COLO668 (cell line): ENCODE data around the gene CDK5RAP1.
"Not testable (repeated sequence)": the region's sequence is repeated elsewhere in the genome, so short reads cannot be mapped to it uniquely, and the experiment has no call there.

Experiments
- DNase-seq: peaks from one replicate; lab custom pipeline; 2025; ENCODE audit not compliant: unreplicated experiment; lab: John Stamatoyannopoulos, UW

CDK5RAP1 gene

GRCh38 chr20:33401184-33401920, at the start of gene CDK5RAP1:
Gene CDK5RAP1, minus strand, starts transcription at chr20:33401519. Its CDS starts 4,455 bp downstream, at chr20:33397064.
- peak; percentile 93 for DNase-seq

GRCh38 chr20:33450867-33451266, 49.5 kb upstream of the CDK5RAP1 start:
- no peak for DNase-seq

- no peak for DNase-seq
These were observed 44.7 kb upstream of the CDK5RAP1 start for GRCh38 chr20:33445881-33446625.

- peak; percentile 44 for DNase-seq
These were observed 43.7 kb upstream of the CDK5RAP1 start for GRCh38 chr20:33444797-33445560.

GRCh38 chr20:33443512-33444239, 42.4 kb upstream of the CDK5RAP1 start, which contains the start of gene SNTA1:
Gene SNTA1, minus strand, starts transcription at chr20:33443763. Its CDS starts 143 bp downstream, at chr20:33443620.
- peak; percentile 83 for DNase-seq

- DNase-seq: peak; percentile 69
These were observed 41.7 kb upstream of the CDK5RAP1 start for GRCh38 chr20:33443006-33443511.

GRCh38 chr20:33442136-33443005, 41.1 kb upstream of the CDK5RAP1 start:
- no peak for DNase-seq

- no peak for DNase-seq
These were observed 40.0 kb upstream of the CDK5RAP1 start for GRCh38 chr20:33441142-33441955.

- not testable (repeated sequence) for DNase-seq
These were observed 39.2 kb upstream of the CDK5RAP1 start for GRCh38 chr20:33440562-33440961.

- DNase-seq: no peak
These were observed 37.2 kb upstream of the CDK5RAP1 start for GRCh38 chr20:33438481-33438880.

GRCh38 chr20:33437141-33437911, 36.0 kb upstream of the CDK5RAP1 start:
- no peak for DNase-seq

- DNase-seq: no peak
These were observed 33.1 kb upstream of the CDK5RAP1 start for GRCh38 chr20:33434434-33434833.

GRCh38 chr20:33433465-33434234, 32.3 kb upstream of the CDK5RAP1 start:
- no peak for DNase-seq

GRCh38 chr20:33431797-33432381, 30.6 kb upstream of the CDK5RAP1 start:
- no peak for DNase-seq

GRCh38 chr20:33423875-33424274, 22.6 kb upstream of the CDK5RAP1 start:
- not testable (repeated sequence) for DNase-seq

- no peak for DNase-seq
These were observed 22.0 kb upstream of the CDK5RAP1 start for GRCh38 chr20:33423141-33423834.
